CD14-positive monocyte (primary cell): ENCODE measurements around the gene PRKAR1B. TPM values are rescaled to one million over a fixed set of nuclear protein-coding genes. Genes with fewer than 3 reads are reported as not detected.

ENCODE experiments used
- DNase-seq, 3 donors: peaks; one replicate each; pipeline ENCODE4 v3.0.0-alpha.2; 2011 to 2022
- H2AFZ ChIP-seq: 2 replicates; pipeline ENCODE4 v1.6.0; 2012; ENCODE audit warnings: mild to moderate bottlenecking, low read depth, low read length, inconsistent platforms; ENCODE audit not compliant: insufficient read depth, poor library complexity, severe bottlenecking
- H3K27ac ChIP-seq, 2 donors: 1 replicate in 1 of 2; 2 replicates in 1 of 2; pipeline ENCODE4 v1.5.1; 2012 to 2013; ENCODE audit warnings: low read length in 2 of 2, control low read depth in 1 of 2, inconsistent platforms in 1 of 2, low read depth in 1 of 2, mild to moderate bottlenecking in 1 of 2
- H3K27me3 ChIP-seq, 2 donors: one replicate each; pipeline versions ENCODE4 v1.6.0 to v1.6.1; 2011 to 2013; ENCODE audit warnings: low read length in 2 of 2; ENCODE audit not compliant: control insufficient read depth in 2 of 2, insufficient read depth in 2 of 2
- H3K36me3 ChIP-seq, 2 donors: replicated peaks in 1 of 2; 1 replicate in 1 of 2; 2 replicates in 1 of 2; pipeline versions ENCODE4 v1.5.1 to v1.6.1; 2012 to 2013; ENCODE audit warnings: low read length in 2 of 2, control low read depth in 1 of 2, inconsistent platforms in 1 of 2, mild to moderate bottlenecking in 1 of 2; ENCODE audit not compliant: insufficient read depth in 2 of 2, control insufficient read depth in 1 of 2
- H3K4me1 ChIP-seq, 2 donors: 1 replicate in 1 of 2; 2 replicates in 1 of 2; pipeline versions ENCODE4 v1.5.1 to v1.6.1; 2012 to 2013; ENCODE audit warnings: low read length in 2 of 2, control low read depth in 1 of 2, inconsistent platforms in 1 of 2, mild to moderate bottlenecking in 1 of 2, moderate library complexity in 1 of 2; ENCODE audit not compliant: insufficient read depth in 2 of 2, control insufficient read depth in 1 of 2
- H3K4me2 ChIP-seq: replicated peaks from 2 replicates; pipeline ENCODE3; 2012; ENCODE audit warnings: low read length, moderate library complexity, mild to moderate bottlenecking; ENCODE audit not compliant: poor library complexity, severe bottlenecking; ENCODE audit errors: extremely low read depth
- H3K4me3 ChIP-seq, 3 experiments: fragments of 200-600 bp in 1 of 3; sonication (generic) in 1 of 3; replicated peaks in 1 of 3; 1 replicate in 2 of 3; 2 replicates in 1 of 3; pipeline ENCODE4 v1.5.1; 2011 to 2013; ENCODE audit warnings: low read length in 3 of 3, mild to moderate bottlenecking in 3 of 3, control low read depth in 2 of 3, low read depth in 2 of 3, inconsistent platforms in 1 of 3, moderate library complexity in 1 of 3
- H3K79me2 ChIP-seq: 2 replicates; pipeline ENCODE4 v1.6.0; 2012; ENCODE audit warnings: mild to moderate bottlenecking, control low read depth, inconsistent platforms, low read length, moderate library complexity; ENCODE audit not compliant: insufficient read depth
- H3K9ac ChIP-seq: 2 replicates; pipeline ENCODE4 v1.6.0; 2017; ENCODE audit warnings: low read length, mild to moderate bottlenecking; ENCODE audit not compliant: insufficient read depth, poor library complexity, severe bottlenecking
- H3K9me3 ChIP-seq, 2 donors: replicated peaks in 1 of 2; 1 replicate in 1 of 2; 2 replicates in 1 of 2; pipeline versions ENCODE4 v1.5.1 to v1.6.1; 2012 to 2013; ENCODE audit warnings: low read length in 2 of 2, control low read depth in 1 of 2; ENCODE audit not compliant: control insufficient read depth in 1 of 2, insufficient read depth in 1 of 2
- H4K20me1 ChIP-seq: 2 replicates; pipeline ENCODE4 v1.6.0; 2012; ENCODE audit warnings: mild to moderate bottlenecking, low read length, control low read depth, moderate library complexity; ENCODE audit not compliant: insufficient read depth
- H3K27ac Mint-ChIP-seq, 7 donors: one replicate each; pipeline ENCODE4 v1.8.0; 2020; ENCODE audit warnings: mild to moderate bottlenecking in 7 of 7, mixed read lengths in 7 of 7, moderate library complexity in 6 of 7, inconsistent platforms in 2 of 7
- H3K27me3 Mint-ChIP-seq, 3 donors: one replicate each; pipeline ENCODE4 v1.8.0; 2021 to 2022; ENCODE audit warnings: low read depth in 3 of 3, mild to moderate bottlenecking in 3 of 3, mixed read lengths in 3 of 3, moderate library complexity in 3 of 3, inconsistent platforms in 1 of 3
- H3K36me3 Mint-ChIP-seq, 2 donors: one replicate each; pipeline ENCODE4 v1.8.0; 2020; ENCODE audit warnings: mixed read lengths in 2 of 2, inconsistent platforms in 1 of 2, mild to moderate bottlenecking in 1 of 2
- H3K4me1 Mint-ChIP-seq: one replicate; pipeline ENCODE4 v1.8.0; 2020; ENCODE audit warnings: mild to moderate bottlenecking, mixed read lengths
- H3K4me3 Mint-ChIP-seq, 2 donors: one replicate each; pipeline ENCODE4 v1.8.0; 2020; ENCODE audit warnings: mild to moderate bottlenecking in 2 of 2, mixed read lengths in 2 of 2, moderate library complexity in 1 of 2
- H3K9me3 Mint-ChIP-seq, 7 donors: one replicate each; pipeline ENCODE4 v1.8.0; 2020 to 2022; ENCODE audit warnings: mixed read lengths in 7 of 7, mild to moderate bottlenecking in 6 of 7, moderate library complexity in 6 of 7, inconsistent platforms in 2 of 7
- CTCF ChIP-seq: fragments of 200-600 bp; IDR thresholded peaks from one replicate; pipeline ENCODE4 v1.8.0; 2022; ENCODE audit warnings: antibody characterized with exemption, mild to moderate bottlenecking
- WGBS: methylation state at CpG from one replicate; pipeline ENCODE4 v1.1.5; 2013; ENCODE audit warnings: missing lambda C conversion rate; ENCODE audit not compliant: insufficient coverage; 5-methylcytosine and 5-hydroxymethylcytosine counted together
- intact Hi-C, 2 donors: fragments of 100-400 bp; cut with micrococcal nuclease; formaldehyde crosslinking; loops; one replicate each; pipeline versions ENCODE4 v1.15.0 to v1.15.1; 2023
- polyA plus RNA-seq, 3 donors: library from polyadenylated mRNA; depleted of rRNA in 1 of 3; unstranded in 2 of 3; stranded (reverse) in 1 of 3; fragments of 300-500 nt in 2 of 3; fragments of >200 nt in 1 of 3; fragmentation: Illumina TruSeq in 2 of 3; gene quantifications; 1 replicate in 2 of 3; 2 replicates in 1 of 3; pipeline ENCODE4 v1.2.3, GENCODE V29; 2012 to 2021

The PRKAR1B gene
- polyA plus RNA-seq, 3 donors, result 0.94 to 2.1 (median 1.1) TPM

- Mint-ChIP-seq H3K4me3 (peak overlapping the region; percentile 6 to 86), H3K4me1 (peaks cover 17% of the 10 kb centered on the region), H3K27me3 (peaks cover 0 to 3% (median 2%) of the 10 kb centered on the region in 3 donors), H3K36me3 (peaks cover 15 to 16% of the 10 kb centered on the region in 2 donors), H3K9me3 (peaks cover 16 to 29% (median 22%) of the 10 kb centered on the region in 7 donors), H3K27ac (no peak overlapping the region)
- 70% methylated on average over 9 of the region's 21 CpGs for WGBS
- no peaks in the 10 kb centered on the region for H3K27me3 ChIP-seq
- H2AFZ ChIP-seq, result no peak overlapping the region
- peaks cover 7 to 9% of the 10 kb centered on the region in 2 donors for H3K9me3 ChIP-seq
- H3K36me3 ChIP-seq, result peaks cover 13 to 30% of the 10 kb centered on the region in 2 donors
- H3K79me2 ChIP-seq, result no peaks in the 10 kb centered on the region
- DNase-seq, result no peak
- H4K20me1 ChIP-seq, result no peaks in the 10 kb centered on the region
- intact Hi-C loops, result loop anchor here in 1 of 2 donors (10.0 kb wide), 1 partner anchor 123 kb away; no protein-coding TSS in a partner anchor
- H3K27ac ChIP-seq, result no peak overlapping the region
- H3K4me2 ChIP-seq, result peak overlapping the region; percentile 79
- H3K4me1 ChIP-seq, result peaks cover 13 to 15% of the 10 kb centered on the region in 2 donors
- no peak overlapping the region for H3K9ac ChIP-seq
- no peak for TF ChIP-seq CTCF
- H3K4me3 ChIP-seq, result peak overlapping the region in 1 of 3 experiments; percentile 80
Measured at GRCh38 chr7:727806-728460, 852 bp upstream of the PRKAR1B start.

GRCh38 chr7:726854-727103 is 302 bp downstream of the PRKAR1B start:
- H2AFZ ChIP-seq, result peak overlapping the region; percentile 100
- H3K4me1 ChIP-seq, result peaks cover 13 to 15% of the 10 kb centered on the region in 2 donors
- TF ChIP-seq CTCF, result no peak
- H3K4me1 Mint-ChIP-seq, result peaks cover 17% of the 10 kb centered on the region
- no peak overlapping the region for H3K27ac Mint-ChIP-seq
- WGBS, result under 1% methylated on average over 39 of the region's 39 CpGs
- H3K27me3 Mint-ChIP-seq, result peaks cover 0 to 3% (median 2%) of the 10 kb centered on the region in 3 donors
- intact Hi-C loops, result loop anchor here in 1 of 2 donors (10.0 kb wide), 1 partner anchor 122 kb away; no protein-coding TSS in a partner anchor
- H3K36me3 ChIP-seq, result peaks cover 11 to 21% of the 10 kb centered on the region in 2 donors
- peak overlapping the region; percentile 66 for H3K9ac ChIP-seq
- no peaks in the 10 kb centered on the region for H4K20me1 ChIP-seq
- peak overlapping the region; percentile 79 for H3K4me2 ChIP-seq
- peaks cover 8 to 16% of the 10 kb centered on the region in 2 donors for H3K9me3 ChIP-seq
- H3K4me3 ChIP-seq, result peak overlapping the region in 2 of 3 experiments; percentile 30 to 80
- H3K27ac ChIP-seq, result no peak overlapping the region
- H3K4me3 Mint-ChIP-seq, result no peak overlapping the region
- peaks cover 10 to 15% of the 10 kb centered on the region in 2 donors for H3K36me3 Mint-ChIP-seq
- peaks cover 25 to 40% (median 31%) of the 10 kb centered on the region in 7 donors for H3K9me3 Mint-ChIP-seq
- no peaks in the 10 kb centered on the region for H3K27me3 ChIP-seq
- no peak for DNase-seq
- no peaks in the 10 kb centered on the region for H3K79me2 ChIP-seq
